ENCODE results near the gene MAP1LC3B. TPM values are rescaled to one million over a fixed set of nuclear protein-coding genes. Genes with fewer than 3 reads are reported as not detected.

Gene MAP1LC3B
- total RNA-seq, 2 donors from 2014 or later: 18.5 to 22.8 TPM

DNA sequence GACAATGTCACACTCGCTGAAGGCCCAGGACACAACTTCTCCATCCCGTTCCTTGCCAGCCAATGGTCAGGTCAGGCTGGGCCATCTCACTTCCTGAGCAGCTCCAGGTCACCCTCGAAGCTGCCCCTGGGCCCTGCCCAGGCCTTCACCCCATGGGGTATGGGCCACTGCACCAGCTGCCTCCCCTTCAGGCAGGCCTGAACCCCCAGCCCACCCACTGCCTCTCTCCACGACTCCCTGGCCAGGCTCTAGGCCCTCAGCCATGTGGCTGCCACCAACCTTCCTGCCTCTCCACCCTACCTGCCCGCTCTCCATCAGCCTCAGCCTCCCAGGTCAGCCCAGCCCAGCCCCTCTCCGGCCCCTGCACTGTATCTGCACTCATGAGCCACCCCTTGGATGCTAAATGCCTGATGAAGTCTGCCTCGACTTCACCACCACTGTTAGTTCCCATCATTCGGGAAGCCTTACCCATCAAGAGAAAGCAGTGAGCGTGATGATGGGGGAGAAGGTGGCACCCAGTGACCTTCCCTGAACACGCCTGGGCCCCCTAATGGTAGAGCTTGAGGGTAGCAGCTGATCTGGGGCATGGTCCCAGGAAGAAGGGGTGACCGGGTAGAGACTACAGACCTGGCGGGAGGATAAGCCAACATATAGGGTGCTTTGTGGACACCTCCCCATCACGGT is 44.1 kb upstream of the MAP1LC3B start:
- DNase-seq: no peak
- WGBS, 2 donors: 90 to 93% methylated on average over 12 to 13 of the region's 13 CpGs
- peaks cover 0 to 3% of the 10 kb centered on the region in 2 donors for H3K36me3 ChIP-seq (replicated peaks in 1 of 2; ENCODE audit: insufficient read depth in 1 of 2, low read depth in 2 of 2)
- H3K27me3 ChIP-seq: no peaks in the 10 kb centered on the region
- TF ChIP-seq POLR2A (IDR thresholded peaks at IDR 0.05): no peak
- TF ChIP-seq, protein P1, sequence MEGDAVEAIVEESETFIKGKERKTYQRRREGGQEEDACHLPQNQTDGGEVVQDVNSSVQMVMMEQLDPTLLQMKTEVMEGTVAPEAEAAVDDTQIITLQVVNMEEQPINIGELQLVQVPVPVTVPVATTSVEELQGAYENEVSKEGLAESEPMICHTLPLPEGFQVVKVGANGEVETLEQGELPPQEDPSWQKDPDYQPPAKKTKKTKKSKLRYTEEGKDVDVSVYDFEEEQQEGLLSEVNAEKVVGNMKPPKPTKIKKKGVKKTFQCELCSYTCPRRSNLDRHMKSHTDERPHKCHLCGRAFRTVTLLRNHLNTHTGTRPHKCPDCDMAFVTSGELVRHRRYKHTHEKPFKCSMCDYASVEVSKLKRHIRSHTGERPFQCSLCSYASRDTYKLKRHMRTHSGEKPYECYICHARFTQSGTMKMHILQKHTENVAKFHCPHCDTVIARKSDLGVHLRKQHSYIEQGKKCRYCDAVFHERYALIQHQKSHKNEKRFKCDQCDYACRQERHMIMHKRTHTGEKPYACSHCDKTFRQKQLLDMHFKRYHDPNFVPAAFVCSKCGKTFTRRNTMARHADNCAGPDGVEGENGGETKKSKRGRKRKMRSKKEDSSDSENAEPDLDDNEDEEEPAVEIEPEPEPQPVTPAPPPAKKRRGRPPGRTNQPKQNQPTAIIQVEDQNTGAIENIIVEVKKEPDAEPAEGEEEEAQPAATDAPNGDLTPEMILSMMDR (IDR thresholded peaks at IDR 0.05): no peak
- H3K9me3 ChIP-seq: no peaks in the 10 kb centered on the region
- no peaks in the 10 kb centered on the region for H3K4me1 ChIP-seq
- H3K27ac ChIP-seq: no peak overlapping the region
- intact Hi-C loops (cut with DNase I): no loop called here
- ATAC-seq: no peak
- no peak overlapping the region for H3K4me3 ChIP-seq

DNA sequence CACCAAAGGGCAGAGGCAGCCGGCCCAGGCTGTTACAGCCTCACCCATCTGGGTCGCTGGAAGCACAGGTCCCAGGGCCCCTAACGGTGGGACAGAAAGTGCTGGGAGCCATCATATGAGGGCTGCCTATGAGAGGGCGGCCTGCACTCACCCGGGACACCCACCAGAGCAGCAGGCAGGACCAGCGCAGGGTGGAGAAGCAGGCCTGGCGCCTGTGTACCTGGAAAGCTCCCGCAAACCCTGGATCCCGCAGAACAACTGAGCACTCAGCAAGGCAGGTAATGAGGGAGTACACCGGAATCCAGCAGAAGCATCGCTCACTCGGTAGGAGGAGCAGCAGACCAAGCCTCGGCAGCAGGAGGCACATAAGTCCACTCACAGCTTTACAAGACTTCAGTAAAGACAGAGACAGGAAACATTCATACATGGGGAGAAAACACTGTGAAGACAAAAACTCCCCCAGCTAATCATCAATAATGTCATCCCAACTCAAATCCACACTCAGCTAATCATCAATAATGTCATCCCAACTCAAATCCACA is 43.4 kb upstream of the MAP1LC3B start:
- DNase-seq (no peak), ATAC-seq (no peak)
- Histone ChIP-seq H3K4me3 (no peak overlapping the region), H3K4me1 (no peaks in the 10 kb centered on the region), H3K27me3 (no peaks in the 10 kb centered on the region), H3K9me3 (no peaks in the 10 kb centered on the region), H3K36me3 (replicated peaks in 1 of 2; ENCODE audit: insufficient read depth in 1 of 2, low read depth in 2 of 2) (peaks cover 0 to 2% of the 10 kb centered on the region in 2 donors), H3K27ac (no peak overlapping the region)
- intact Hi-C loops (cut with DNase I): no loop called here
- TF ChIP-seq POLR2A (IDR thresholded peaks at IDR 0.05): no peak
- 92% methylated on average over 9 to 13 of the region's 13 CpGs for WGBS, 2 donors

DNA sequence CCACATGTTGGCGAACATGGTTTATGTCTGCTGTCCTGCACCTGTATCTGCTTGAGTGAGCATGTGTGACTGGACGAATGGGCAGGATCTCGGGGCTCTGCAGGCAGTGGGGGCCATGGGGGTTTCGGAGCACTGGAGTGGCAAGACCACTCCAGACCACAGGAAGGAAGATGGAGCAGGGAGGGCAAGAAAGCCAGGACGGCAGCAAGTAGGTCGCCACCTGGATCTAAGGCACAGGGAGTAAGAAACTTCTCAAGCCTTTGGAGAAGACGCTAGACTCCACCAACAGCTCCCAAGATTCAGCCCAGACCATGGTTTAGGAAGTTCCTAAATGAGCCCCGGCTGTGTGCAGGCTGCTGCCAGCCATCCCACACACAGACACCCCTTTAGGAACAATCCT is 42.1 kb upstream of the MAP1LC3B start:
- TF ChIP-seq, protein P1 (IDR thresholded peaks at IDR 0.05): no peak
- no peak for TF ChIP-seq POLR2A (IDR thresholded peaks at IDR 0.05)
- DNase-seq (no peak), ATAC-seq (no peak)
- Histone ChIP-seq H3K27me3 (no peaks in the 10 kb centered on the region), H3K4me3 (no peak overlapping the region), H3K27ac (no peak overlapping the region), H3K9me3 (no peaks in the 10 kb centered on the region), H3K36me3 (replicated peaks in 1 of 2; ENCODE audit: insufficient read depth in 1 of 2, low read depth in 2 of 2) (no peaks in the 10 kb centered on the region), H3K4me1 (no peaks in the 10 kb centered on the region)
- WGBS, 2 donors: 78 to 93% methylated on average over 7 to 8 of the region's 8 CpGs
- intact Hi-C loops (cut with DNase I): no loop called here

DNA sequence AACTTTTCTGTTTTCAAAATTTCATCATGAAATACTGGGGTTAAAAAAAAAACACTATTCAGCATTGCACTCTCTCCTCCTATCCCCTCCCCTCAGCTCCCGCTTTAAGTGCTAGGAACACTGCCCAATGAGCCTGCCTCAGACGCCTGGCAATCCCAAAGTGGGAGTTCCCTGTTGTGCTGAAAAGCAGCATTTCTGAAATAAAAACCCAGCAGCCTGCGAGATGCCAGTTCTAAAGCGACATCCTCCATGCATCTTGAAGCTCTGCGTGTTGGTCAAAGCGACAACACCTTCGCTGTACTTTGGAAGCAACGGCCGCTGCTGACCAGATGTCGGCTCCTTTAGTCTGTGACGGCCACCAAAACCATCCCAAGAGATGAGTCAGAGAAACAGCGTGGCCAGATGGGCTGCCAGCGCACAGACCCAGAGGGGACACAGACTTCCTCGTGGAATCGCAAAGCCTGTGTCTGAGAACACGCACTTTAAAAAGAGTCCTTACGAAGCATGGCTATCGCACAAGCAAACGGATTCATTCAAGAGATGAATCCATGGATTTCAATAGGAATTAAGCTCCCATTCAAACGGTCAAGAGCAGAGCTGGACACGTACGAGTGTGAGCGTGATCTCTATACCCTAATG is 41.3 kb upstream of the MAP1LC3B start:
- Histone ChIP-seq H3K4me1 (no peaks in the 10 kb centered on the region), H3K36me3 (replicated peaks in 1 of 2; ENCODE audit: insufficient read depth in 1 of 2, low read depth in 2 of 2) (no peaks in the 10 kb centered on the region), H3K9me3 (no peaks in the 10 kb centered on the region), H3K27ac (no peak overlapping the region), H3K27me3 (no peaks in the 10 kb centered on the region), H3K4me3 (no peak overlapping the region)
- no peak for DNase-seq
- ATAC-seq: no peak
- WGBS, 2 donors: 81 to 92% methylated on average over 17 to 23 of the region's 23 CpGs
- no peak for TF ChIP-seq POLR2A (IDR thresholded peaks at IDR 0.05)
- TF ChIP-seq, protein P1 (IDR thresholded peaks at IDR 0.05): no peak
- intact Hi-C loops (cut with DNase I): no loop called here

DNA sequence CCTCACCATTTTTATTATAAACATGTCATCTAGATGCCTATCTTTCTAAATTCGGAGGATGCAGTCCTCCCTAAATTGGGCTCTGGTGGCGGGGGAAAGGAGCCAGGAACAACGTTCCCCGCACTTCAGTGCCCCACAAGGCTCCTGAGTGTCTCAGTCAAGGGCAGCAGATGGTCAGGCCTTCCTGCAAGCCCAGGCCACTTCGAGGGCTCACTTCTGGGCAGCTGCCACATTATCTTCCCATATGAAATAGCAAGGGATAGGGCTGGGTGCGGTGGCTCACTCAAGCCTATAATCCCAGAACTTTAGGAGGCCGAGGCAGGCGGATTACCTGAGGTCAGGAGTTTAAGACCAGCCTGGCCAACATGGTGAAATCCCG is 40.8 kb upstream of the MAP1LC3B start:
- Histone ChIP-seq H3K4me1 (no peaks in the 10 kb centered on the region), H3K9me3 (no peaks in the 10 kb centered on the region), H3K27ac (no peak overlapping the region), H3K4me3 (no peak overlapping the region), H3K27me3 (no peaks in the 10 kb centered on the region), H3K36me3 (replicated peaks in 1 of 2; ENCODE audit: insufficient read depth in 1 of 2, low read depth in 2 of 2) (no peaks in the 10 kb centered on the region)
- 78 to 87% methylated on average over 7 to 9 of the region's 9 CpGs for WGBS, 2 donors
- no peak for ATAC-seq
- TF ChIP-seq, protein P1 (IDR thresholded peaks at IDR 0.05): no peak
- TF ChIP-seq POLR2A (IDR thresholded peaks at IDR 0.05): no peak
- no peak for DNase-seq
- intact Hi-C loops (cut with DNase I): no loop called here
